Prostate gland (tissue), 2 donors: Measurements from ENCODE around the gene CPNE4.

Source experiments
- POLR2A ChIP-seq: fragments of 450-650 bp; IDR thresholded peaks from one replicate; pipeline ENCODE4 v1.6.1; 2016; ENCODE audit warnings: antibody characterized with exemption, mild to moderate bottlenecking
- TF ChIP-seq, protein P1 (sequence below), 4 experiments: fragments of 200-600 bp in 2 of 4; fragments of 450-650 bp in 2 of 4; sonication (generic) in 2 of 4; IDR thresholded peaks; 1 replicate in 3 of 4; 2 replicates in 1 of 4; pipeline ENCODE4 v1.5.1; 2016 to 2019; ENCODE audit warnings: antibody characterized with exemption in 4 of 4, mild to moderate bottlenecking in 2 of 4, moderate library complexity in 2 of 4

DNA sequence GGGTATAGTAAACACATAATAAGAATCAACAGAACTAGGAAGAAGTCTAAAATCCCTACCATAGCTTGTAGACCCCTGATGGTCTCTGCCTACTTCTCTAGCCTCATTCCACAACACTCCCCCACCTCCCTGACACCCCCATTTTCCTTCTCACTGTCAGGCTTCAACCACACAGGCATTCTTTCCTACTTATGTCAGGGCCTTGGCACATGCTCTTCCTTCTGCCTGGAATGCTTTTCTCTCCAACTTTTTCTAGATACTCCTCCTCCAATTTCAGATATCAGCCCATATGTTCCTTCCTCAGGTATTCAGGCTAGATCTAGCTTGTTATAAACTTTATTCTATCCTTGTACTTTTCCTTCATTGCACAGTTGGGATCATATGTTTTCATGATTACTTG, 426.1 kb downstream of the CPNE4 start:
- TF ChIP-seq, protein P1, sequence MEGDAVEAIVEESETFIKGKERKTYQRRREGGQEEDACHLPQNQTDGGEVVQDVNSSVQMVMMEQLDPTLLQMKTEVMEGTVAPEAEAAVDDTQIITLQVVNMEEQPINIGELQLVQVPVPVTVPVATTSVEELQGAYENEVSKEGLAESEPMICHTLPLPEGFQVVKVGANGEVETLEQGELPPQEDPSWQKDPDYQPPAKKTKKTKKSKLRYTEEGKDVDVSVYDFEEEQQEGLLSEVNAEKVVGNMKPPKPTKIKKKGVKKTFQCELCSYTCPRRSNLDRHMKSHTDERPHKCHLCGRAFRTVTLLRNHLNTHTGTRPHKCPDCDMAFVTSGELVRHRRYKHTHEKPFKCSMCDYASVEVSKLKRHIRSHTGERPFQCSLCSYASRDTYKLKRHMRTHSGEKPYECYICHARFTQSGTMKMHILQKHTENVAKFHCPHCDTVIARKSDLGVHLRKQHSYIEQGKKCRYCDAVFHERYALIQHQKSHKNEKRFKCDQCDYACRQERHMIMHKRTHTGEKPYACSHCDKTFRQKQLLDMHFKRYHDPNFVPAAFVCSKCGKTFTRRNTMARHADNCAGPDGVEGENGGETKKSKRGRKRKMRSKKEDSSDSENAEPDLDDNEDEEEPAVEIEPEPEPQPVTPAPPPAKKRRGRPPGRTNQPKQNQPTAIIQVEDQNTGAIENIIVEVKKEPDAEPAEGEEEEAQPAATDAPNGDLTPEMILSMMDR (IDR thresholded peaks at IDR 0.05), result no peak
- TF ChIP-seq POLR2A, result no peak
